OCI-M2 (cell line): ENCODE results near the gene BRD2.
"Not testable (repeated sequence)": the region's sequence is repeated elsewhere in the genome, so short reads cannot be mapped to it uniquely, and the experiment has no call there.

Source experiments
- DNase-seq: peaks from one replicate; lab custom pipeline; 2025; ENCODE audit not compliant: unreplicated experiment; lab: John Stamatoyannopoulos, UW

The BRD2 gene

GRCh38 chr6:32968093-32968866 is at the start of gene BRD2:
Gene BRD2 (plus strand): TSS chr6:32968594. CDS start chr6:32972899, 4,305 bp downstream.
- DNase-seq, result peak; percentile 80

DNA sequence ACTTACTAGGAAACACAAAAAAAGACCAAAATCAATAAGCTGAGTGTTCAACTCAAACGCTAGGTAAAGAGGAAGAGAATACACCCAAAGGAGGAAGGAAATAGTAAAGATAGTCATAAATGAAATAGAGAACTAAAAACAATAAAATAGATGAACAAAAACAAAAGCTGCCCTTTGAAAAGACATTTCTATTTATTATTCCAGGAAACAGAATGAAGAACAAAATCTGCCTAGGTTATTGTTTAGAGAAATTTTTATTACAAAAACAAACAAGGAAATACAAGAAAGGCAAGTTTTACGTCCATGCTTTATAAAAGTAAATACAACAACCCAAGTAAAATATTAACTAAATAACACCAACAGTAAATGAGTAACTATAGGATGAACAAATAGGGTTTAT is 47.7 kb upstream of the BRD2 start:
- DNase-seq, result no peak

- DNase-seq, result no peak
Observed at GRCh38 chr6:32922083-32922482, 46.3 kb upstream of the BRD2 start.

DNA sequence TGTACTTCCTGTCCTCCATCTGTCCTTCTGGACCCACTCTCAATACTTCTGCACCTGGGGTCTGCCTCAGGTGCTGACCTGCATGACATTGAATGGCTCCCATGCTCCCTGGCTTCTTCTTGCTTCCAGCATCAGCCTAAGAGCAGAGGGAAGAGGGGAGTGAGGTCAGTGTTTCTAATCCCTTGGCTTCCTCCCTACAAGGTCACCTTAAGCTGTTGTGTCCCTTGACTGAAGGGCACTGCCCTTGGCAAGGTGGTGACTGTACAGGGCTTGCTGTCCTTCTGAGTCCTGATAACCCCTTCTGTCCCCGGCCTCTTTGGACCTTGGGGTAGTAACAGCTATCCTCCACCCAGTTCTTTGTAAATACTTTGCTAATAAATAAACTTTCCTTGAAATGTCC is 37.2 kb upstream of the BRD2 start:
- DNase-seq, result no peak

DNA sequence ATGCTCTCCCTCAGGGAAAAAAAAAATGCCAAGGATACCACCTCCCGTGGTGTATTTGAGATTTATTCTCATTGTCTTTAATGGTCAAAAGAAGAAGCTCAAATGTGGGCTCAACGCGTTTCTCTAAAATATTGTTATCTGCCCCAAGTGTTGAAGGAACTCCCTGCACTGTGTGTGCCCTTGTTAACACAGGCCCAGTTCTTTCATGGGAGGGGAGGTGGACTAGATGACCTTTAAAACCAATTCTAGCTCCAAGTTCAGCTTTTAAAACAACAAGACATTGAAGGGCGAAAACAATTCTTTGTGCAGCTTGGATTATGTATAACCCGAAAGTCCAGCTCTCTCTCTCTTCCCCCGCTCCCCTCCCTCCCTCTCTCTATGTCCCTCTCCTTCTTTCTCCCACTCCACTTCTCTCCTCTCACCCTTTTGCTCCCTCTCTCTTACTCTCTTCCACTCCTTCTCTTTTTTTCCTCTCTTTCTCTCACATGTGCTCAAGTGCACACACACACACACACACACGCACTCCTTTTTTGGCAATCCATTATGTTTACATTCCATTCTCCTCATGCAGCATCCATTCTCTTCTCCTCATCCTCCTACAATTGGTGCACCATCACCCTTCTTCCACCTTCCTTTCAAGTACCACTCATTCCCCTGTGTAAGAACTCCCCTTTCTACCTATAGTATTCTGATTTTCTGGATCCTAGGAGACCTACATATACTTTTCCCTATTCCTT is 36.1 kb upstream of the BRD2 start:
- no peak for DNase-seq

DNA sequence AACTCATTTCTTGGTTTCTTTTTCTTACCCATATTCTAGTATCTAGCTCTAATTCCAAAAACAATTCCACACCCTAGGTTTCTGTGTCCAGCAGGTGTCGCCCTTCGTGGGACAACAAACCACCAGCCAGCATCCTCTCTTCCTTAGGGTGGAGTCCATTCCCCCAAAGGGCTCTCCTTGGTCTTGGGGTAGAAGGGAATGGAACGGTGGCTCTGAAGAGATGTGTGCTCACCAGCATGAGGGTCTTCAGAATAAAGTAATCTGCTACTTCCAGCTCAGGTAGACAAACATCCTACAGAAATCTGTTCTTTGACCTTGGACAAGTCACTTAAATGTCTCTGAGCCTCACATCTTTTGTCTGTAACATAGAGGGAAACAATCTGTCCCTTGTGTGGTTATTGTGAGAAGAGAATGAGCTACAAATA is 34.7 kb upstream of the BRD2 start:
- no peak for DNase-seq

DNA sequence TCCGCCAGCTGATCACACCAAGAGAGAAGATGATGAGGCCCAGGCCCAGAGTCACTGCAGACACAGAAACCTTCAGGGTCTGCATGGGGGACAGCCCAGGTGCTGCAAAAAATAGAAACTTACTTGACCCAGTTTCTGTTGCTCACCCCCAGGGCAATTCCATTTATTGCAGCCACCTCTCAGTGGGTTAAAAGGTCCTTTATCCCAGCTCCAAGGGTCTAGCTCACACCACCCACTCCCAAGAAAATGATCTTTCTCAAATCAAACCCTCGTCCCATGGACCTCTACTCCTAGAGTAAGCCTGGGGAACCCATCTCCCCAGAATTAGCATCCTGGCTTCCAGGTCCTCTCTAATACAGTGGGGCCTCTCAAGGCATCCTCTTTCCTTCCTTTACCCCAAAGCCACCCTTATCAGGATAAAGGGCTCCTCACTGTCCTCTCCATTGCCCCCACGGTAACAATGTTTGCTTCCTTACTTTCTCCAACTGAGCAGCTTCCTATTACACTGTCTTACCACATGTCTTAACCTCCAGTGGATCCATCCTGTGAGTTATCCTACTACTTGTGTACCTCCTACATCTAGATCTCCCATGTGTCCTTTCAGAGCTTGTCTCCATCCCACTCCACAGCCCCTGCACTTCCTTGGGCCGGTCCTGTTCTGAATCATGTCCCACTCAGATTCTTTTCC is 32.7 kb upstream of the BRD2 start:
- no peak for DNase-seq

- no peak for DNase-seq
Observed at GRCh38 chr6:32936239-32937152, 31.9 kb upstream of the BRD2 start.

DNA sequence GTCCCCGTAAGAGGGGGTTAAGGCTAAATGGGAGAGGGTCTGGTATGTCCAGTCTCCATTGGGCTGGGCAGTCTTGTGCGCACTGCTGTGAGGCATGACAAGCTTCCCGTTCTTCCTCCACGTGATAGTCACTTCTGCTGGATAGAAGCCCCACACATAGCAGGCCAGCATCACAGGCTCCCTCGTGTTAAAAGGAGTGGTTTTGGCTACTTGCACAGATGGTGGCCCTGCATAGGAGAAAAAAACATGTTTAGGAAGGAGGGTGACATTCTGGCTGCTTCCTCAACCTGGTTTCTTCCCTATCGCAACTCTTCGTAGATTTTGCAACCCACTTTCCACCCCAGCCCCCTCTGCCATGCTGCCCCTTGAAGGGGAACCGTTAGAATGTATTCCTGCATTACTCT is 31.2 kb upstream of the BRD2 start:
- DNase-seq, result no peak

DNA sequence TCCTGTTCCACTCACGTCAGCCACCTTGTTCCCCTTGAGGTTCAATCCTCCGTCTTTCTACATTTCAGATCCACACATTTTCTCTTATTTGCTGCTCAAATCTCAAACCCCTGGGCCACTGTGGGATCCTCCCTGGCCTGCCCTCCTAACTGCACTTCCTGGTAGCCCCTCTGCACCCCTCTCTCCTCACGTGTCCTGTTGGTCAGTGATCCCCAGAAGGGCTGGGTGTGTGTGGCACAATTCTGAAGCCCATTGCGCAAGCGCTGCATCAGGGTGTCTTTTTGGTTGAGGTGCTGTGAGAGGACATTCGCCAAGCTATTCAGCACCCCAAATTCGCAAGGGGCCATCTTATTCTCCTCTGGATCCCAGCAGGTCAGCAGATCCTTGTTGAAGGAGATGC is 29.9 kb upstream of the BRD2 start:
- DNase-seq, result no peak

DNA sequence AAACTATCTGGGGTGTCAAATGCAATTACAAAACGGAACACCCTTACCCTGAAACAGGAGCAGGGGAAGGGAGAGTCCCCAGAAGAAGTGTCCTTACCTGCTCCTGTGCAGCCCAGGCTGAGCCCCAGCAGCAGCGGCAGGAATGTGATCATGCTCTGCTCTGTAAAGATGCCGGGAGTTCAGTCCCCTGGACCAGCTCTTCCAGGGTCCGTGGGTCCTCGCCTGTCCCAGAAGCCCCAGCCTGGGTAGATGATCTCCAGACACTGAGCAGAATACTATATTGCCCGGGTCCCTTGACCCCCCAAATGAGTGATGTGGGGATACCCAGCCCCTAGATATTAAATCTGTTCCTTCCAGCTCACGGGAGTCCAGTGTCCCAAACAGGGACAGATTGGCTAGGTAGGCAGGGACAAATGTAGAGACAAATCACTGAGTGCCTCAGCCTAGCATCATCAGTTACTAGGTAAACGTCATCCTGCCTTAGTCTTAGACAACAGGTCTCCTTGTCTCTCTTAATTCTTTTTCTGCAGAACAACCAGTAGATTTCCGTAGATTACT is 27.7 kb upstream of the BRD2 start, which contains the start of gene HLA-DMB:
Gene HLA-DMB (minus strand): TSS at position 373 of the 558 bp plus-strand sequence. CDS start 221 bp downstream, at position 152.
- no peak for DNase-seq

DNA sequence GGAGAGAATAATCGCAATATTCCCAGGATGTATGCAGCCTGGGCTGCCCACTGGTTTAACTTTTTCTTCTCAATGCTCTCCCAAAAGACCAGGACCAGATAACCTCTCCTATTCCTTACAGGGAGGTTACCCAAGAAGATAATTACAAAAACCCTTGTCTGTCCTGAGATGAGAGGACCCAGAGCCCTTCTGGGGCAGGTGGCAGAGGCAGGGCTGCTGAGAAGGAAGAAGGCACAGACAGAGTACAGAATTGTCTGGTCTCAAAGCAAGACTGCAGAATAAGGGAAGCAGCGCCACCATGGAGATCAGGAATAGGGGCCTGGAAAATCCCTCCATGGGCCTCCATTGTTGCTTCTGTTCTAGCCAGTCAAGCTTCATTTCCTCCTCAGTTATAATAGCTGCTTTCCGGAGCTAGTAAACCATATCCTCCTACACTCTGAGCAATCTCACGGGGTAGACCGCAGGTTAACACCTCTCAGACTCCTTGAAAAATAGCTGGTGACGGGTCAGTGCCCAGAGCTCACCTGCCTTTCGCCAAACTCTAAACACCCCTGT is 27.1 kb upstream of the BRD2 start:
- no peak for DNase-seq

DNA sequence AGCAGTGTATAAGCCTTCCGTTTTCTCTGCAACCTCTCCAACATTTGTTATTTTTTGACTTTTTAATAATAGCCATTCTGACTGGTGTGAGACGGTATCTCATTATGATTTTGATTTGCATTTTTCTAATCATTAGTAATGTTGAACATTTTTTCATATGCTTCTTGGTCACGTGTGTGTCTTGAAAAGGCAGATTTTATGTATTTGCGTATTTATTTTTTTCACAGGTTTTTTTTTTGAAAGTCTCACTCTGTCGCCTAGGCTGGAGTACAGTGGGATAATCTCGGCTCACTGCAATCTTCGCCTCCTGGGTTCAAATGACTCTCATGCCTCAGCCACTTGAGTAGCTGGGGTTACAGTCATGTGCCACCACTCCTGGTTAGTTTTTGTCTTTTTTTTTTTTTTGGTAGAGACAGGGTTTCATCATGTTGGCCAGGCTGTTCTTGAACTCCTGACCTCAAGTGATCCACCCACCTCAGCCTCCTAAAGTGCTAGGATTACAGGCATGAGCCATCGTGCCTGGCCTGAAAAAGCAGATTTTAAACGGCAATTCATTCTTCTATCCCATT is 25.8 kb upstream of the BRD2 start:
- DNase-seq, result not testable (repeated sequence)

GRCh38 chr6:32943864-32944649 is 24.3 kb upstream of the BRD2 start:
- no peak for DNase-seq

DNA sequence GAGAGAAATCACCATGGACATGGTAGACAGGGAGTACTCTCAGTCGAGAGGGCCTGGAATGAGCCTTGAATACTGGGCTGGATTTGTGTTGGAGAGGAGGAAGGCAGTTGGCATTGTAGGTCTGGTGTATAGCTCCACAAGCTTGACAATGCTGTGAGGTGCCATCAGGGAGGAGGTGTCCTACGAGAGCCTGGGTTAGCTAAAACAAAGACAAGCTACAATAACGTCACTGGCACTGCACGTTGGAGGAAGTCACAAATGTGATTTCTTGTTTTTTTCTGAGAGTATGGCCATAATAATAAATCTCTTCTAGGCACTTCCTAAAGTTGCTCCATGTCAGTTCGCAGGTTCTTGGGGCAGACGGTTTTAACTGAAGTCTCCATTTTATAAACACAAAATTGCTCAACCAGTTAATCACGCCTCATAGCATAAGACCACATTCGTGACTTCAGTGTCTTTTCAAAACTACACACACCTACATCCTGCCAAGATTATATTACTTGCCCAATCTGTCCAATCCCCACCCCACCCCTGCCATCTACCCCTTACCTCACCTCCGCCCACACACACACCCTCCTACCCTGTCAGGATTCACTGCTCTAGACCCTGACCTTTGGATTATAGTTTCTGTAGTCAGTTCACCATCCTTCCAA is 23.2 kb upstream of the BRD2 start:
- no peak for DNase-seq

- DNase-seq, result no peak
Observed at GRCh38 chr6:32945953-32946352, 22.4 kb upstream of the BRD2 start.

DNA sequence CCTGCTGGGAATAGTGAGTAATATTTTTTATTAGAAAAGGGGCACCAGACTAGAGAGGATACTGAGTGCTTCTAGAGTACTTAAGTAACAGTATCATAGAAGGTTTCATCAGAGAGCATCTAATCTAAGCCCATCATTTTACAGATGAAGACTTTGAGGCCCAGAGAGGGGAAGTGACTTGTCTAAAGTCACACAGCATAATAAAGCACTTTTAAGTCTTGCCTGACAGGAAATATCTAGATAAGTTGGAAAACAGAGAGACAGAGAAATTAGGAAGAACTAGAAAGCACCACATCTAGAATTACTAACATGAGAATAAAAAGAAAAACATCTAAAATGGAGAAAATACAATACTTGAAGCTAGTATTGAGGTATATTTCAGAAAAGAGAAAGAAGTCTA is 21.5 kb upstream of the BRD2 start:
- no peak for DNase-seq
